ENCODE measurements around the gene KRT1.
"Not testable (repeated sequence)": the region's sequence is repeated elsewhere in the genome, so short reads cannot be mapped to it uniquely, and the experiment has no call there.

KRT1 gene

GRCh38 chr12:52681526-52682380 lies 1.5 kb upstream of the KRT1 start:
- no peak for DNase-seq

- DNase-seq: no peak
Measured at GRCh38 chr12:52679875-52680274, 332 bp downstream of the KRT1 start.

GRCh38 chr12:52677671-52678070 lies 2.5 kb downstream of the KRT1 start:
- no peak for DNase-seq

- DNase-seq: no peak
Measured at GRCh38 chr12:52677126-52677525, 3.1 kb downstream of the KRT1 start.

GRCh38 chr12:52676163-52676562 lies 4.0 kb downstream of the KRT1 start:
- DNase-seq: no peak

GRCh38 chr12:52675301-52675701 lies 4.9 kb downstream of the KRT1 start:
- DNase-seq: no peak

GRCh38 chr12:52674433-52674775 lies 5.8 kb downstream of the KRT1 start:
- DNase-seq: no peak

GRCh38 chr12:52673713-52674432 lies 6.3 kb downstream of the KRT1 start:
- DNase-seq: no peak

GRCh38 chr12:52673217-52673616 lies 7.0 kb downstream of the KRT1 start:
- no peak for DNase-seq

- DNase-seq: no peak
Measured at GRCh38 chr12:52672321-52672933, 7.8 kb downstream of the KRT1 start.

GRCh38 chr12:52670961-52671360 lies 9.2 kb downstream of the KRT1 start:
- no peak for DNase-seq

- no peak for DNase-seq
Measured at GRCh38 chr12:52670506-52670905, 9.7 kb downstream of the KRT1 start.

GRCh38 chr12:52669941-52670340 lies 10.3 kb downstream of the KRT1 start:
- DNase-seq: not testable (repeated sequence)

GRCh38 chr12:52669426-52669825 lies 10.8 kb downstream of the KRT1 start:
- DNase-seq: no peak

GRCh38 chr12:52667931-52668330 lies 12.3 kb downstream of the KRT1 start:
- DNase-seq: no peak

- DNase-seq: no peak
Measured at GRCh38 chr12:52667509-52667908, 12.7 kb downstream of the KRT1 start.

GRCh38 chr12:52666471-52666870 lies 13.7 kb downstream of the KRT1 start:
- DNase-seq: no peak

GRCh38 chr12:52663420-52663819 lies 16.8 kb downstream of the KRT1 start:
- no peak for DNase-seq

GRCh38 chr12:52662918-52663229 lies 17.3 kb downstream of the KRT1 start:
- DNase-seq: no peak

- no peak for DNase-seq
Measured at GRCh38 chr12:52662093-52662917, 17.9 kb downstream of the KRT1 start.

GRCh38 chr12:52661668-52662067 lies 18.5 kb downstream of the KRT1 start:
- no peak for DNase-seq

- DNase-seq: no peak
Measured at GRCh38 chr12:52660934-52661499, 19.2 kb downstream of the KRT1 start.

- no peak for DNase-seq
Measured at GRCh38 chr12:52659951-52660350, 20.3 kb downstream of the KRT1 start.

All from activated naive CD4-positive, alpha-beta T cell treated with Interleukin-2 at 50 U/mL for 16 hours (primary cell).